Calu3 (cell line): ENCODE data around the gene LRRC47. TPM values are rescaled to one million over a fixed set of nuclear protein-coding genes. Genes with fewer than 3 reads are reported as not detected.

Source experiments
- BruUV-seq: library from RNA; stranded (reverse); fragments of 400-500 nt; replicated peaks from 2 replicates; lab custom pipeline; 2021; lab: Mats Ljungman, UMichigan
- CTCF ChIA-PET: fragments of 300-600 bp; sonication (Branson Sonifier 250); formaldehyde crosslinking; loops from one replicate; lab custom pipeline; 2022; ENCODE audit warnings: antibody characterized with exemption; lab: Charles Lee
- DNase-seq: peaks from one replicate; pipeline ENCODE4 v3.0.0; 2022
- H3K27ac Mint-ChIP-seq: one replicate; pipeline ENCODE4 v1.8.0; 2022; ENCODE audit warnings: mixed read lengths; ENCODE audit not compliant: unreplicated experiment
- H3K27me3 Mint-ChIP-seq: one replicate; pipeline ENCODE4 v1.8.0; 2022; ENCODE audit warnings: mixed read lengths; ENCODE audit not compliant: unreplicated experiment
- H3K36me3 Mint-ChIP-seq: one replicate; pipeline ENCODE4 v1.8.0; 2022; ENCODE audit warnings: mild to moderate bottlenecking, moderate library complexity, mixed read lengths; ENCODE audit not compliant: insufficient read depth, unreplicated experiment
- H3K4me1 Mint-ChIP-seq: one replicate; pipeline ENCODE4 v1.8.0; 2022; ENCODE audit warnings: mild to moderate bottlenecking, low read depth, mixed read lengths; ENCODE audit not compliant: unreplicated experiment
- H3K4me3 Mint-ChIP-seq: one replicate; pipeline ENCODE4 v1.8.0; 2022; ENCODE audit warnings: mild to moderate bottlenecking, low read depth, moderate library complexity, mixed read lengths; ENCODE audit not compliant: unreplicated experiment
- H3K9me3 Mint-ChIP-seq: one replicate; pipeline ENCODE4 v1.8.0; 2022; ENCODE audit warnings: low read depth, mixed read lengths; ENCODE audit not compliant: unreplicated experiment
- CTCF ChIP-seq: fragments of 200-600 bp; IDR thresholded peaks from one replicate; pipeline ENCODE4 v1.8.0; 2022; ENCODE audit warnings: antibody characterized with exemption; ENCODE audit not compliant: unreplicated experiment
- intact Hi-C: fragments of 100-400 bp; cut with micrococcal nuclease; formaldehyde crosslinking; loops from one replicate; pipeline ENCODE4 v1.10.0; 2022; ENCODE audit not compliant: unreplicated experiment
- total RNA-seq: library from RNA; stranded (reverse); gene quantifications from 2 replicates; pipeline ENCODE4 v1.2.3, GENCODE V29; 2022

LRRC47 gene
- total RNA-seq, 1 experiment from 2014 or later: 35.8 TPM

GRCh38 chr1:3837685-3838084, 41.4 kb upstream of the LRRC47 start:
- no peaks in the 10 kb centered on the region for H3K27me3 Mint-ChIP-seq
- no peak for DNase-seq
- TF ChIP-seq CTCF: no peak
- intact Hi-C loops: no loop called here
- CTCF ChIA-PET: no interaction called here
- BruUV-seq: no TSS peak
- H3K36me3 Mint-ChIP-seq: peaks cover 5% of the 10 kb centered on the region
- H3K4me1 Mint-ChIP-seq: no peaks in the 10 kb centered on the region
- no peaks in the 10 kb centered on the region for H3K9me3 Mint-ChIP-seq
- no peak overlapping the region for H3K27ac Mint-ChIP-seq
- no peak overlapping the region for H3K4me3 Mint-ChIP-seq

GRCh38 chr1:3837200-3837599, 40.9 kb upstream of the LRRC47 start:
- DNase-seq: no peak
- BruUV-seq: no TSS peak
- H3K36me3 Mint-ChIP-seq: peaks cover 5% of the 10 kb centered on the region
- CTCF ChIA-PET: no interaction called here
- intact Hi-C loops: no loop called here
- no peak overlapping the region for H3K27ac Mint-ChIP-seq
- no peaks in the 10 kb centered on the region for H3K27me3 Mint-ChIP-seq
- H3K4me3 Mint-ChIP-seq: no peak overlapping the region
- H3K9me3 Mint-ChIP-seq: no peaks in the 10 kb centered on the region
- TF ChIP-seq CTCF: no peak
- H3K4me1 Mint-ChIP-seq: no peaks in the 10 kb centered on the region

- intact Hi-C loops: no loop called here
- no TSS peak for BruUV-seq
- no peak for DNase-seq
- Mint-ChIP-seq H3K36me3 (peaks cover 5% of the 10 kb centered on the region), H3K9me3 (no peaks in the 10 kb centered on the region), H3K4me3 (no peak overlapping the region), H3K4me1 (no peaks in the 10 kb centered on the region), H3K27me3 (no peaks in the 10 kb centered on the region), H3K27ac (no peak overlapping the region)
- CTCF ChIA-PET: no interaction called here
- no peak for TF ChIP-seq CTCF
These were observed 40.1 kb upstream of the LRRC47 start for GRCh38 chr1:3836421-3836820.

GRCh38 chr1:3834701-3835100, 38.4 kb upstream of the LRRC47 start:
- no peak overlapping the region for H3K27ac Mint-ChIP-seq
- H3K4me1 Mint-ChIP-seq: no peaks in the 10 kb centered on the region
- H3K27me3 Mint-ChIP-seq: no peaks in the 10 kb centered on the region
- no peak for TF ChIP-seq CTCF
- CTCF ChIA-PET: no interaction called here
- H3K4me3 Mint-ChIP-seq: no peak overlapping the region
- no TSS peak for BruUV-seq
- H3K36me3 Mint-ChIP-seq: peaks cover 5% of the 10 kb centered on the region
- H3K9me3 Mint-ChIP-seq: no peaks in the 10 kb centered on the region
- DNase-seq: no peak
- intact Hi-C loops: no loop called here

- H3K4me1 Mint-ChIP-seq: no peaks in the 10 kb centered on the region
- no peaks in the 10 kb centered on the region for H3K27me3 Mint-ChIP-seq
- H3K27ac Mint-ChIP-seq: no peak overlapping the region
- BruUV-seq: no TSS peak
- no peak for TF ChIP-seq CTCF
- H3K36me3 Mint-ChIP-seq: peaks cover 5% of the 10 kb centered on the region
- CTCF ChIA-PET: no interaction called here
- no peaks in the 10 kb centered on the region for H3K9me3 Mint-ChIP-seq
- intact Hi-C loops: no loop called here
- no peak overlapping the region for H3K4me3 Mint-ChIP-seq
- no peak for DNase-seq
These were observed 35.4 kb upstream of the LRRC47 start for GRCh38 chr1:3831689-3832088.
